Endothelial cell of umbilical vein (primary cell): ENCODE results near the gene BCAS3.

Source experiments
- CTCF ChIP-seq, 2 donors: IDR thresholded peaks; 1 replicate in 1 of 2; 2 replicates in 1 of 2; pipeline ENCODE4 v1.5.1; 2011; ENCODE audit warnings: low read length in 2 of 2, mild to moderate bottlenecking in 2 of 2, moderate library complexity in 2 of 2, control low read depth in 1 of 2, inconsistent platforms in 1 of 2, low read depth in 1 of 2; ENCODE audit not compliant: insufficient read depth in 1 of 2; ENCODE audit errors: extremely low read depth in 1 of 2
- EZH2 ChIP-seq: IDR thresholded peaks from 2 replicates; pipeline ENCODE4 v1.6.1; 2012; ENCODE audit warnings: borderline replicate concordance, low read depth, mild to moderate bottlenecking, moderate library complexity, low read length, inconsistent platforms; ENCODE audit not compliant: severe bottlenecking
- GATA2 ChIP-seq: IDR thresholded peaks from 2 replicates; pipeline ENCODE4 v1.7.0; 2011; ENCODE audit warnings: low read depth, mild to moderate bottlenecking, moderate library complexity, mixed read lengths, low read length; ENCODE audit not compliant: insufficient read length, insufficient read depth
- JUN ChIP-seq: IDR thresholded peaks from 2 replicates; pipeline ENCODE4 v1.6.1; 2011; ENCODE audit warnings: borderline replicate concordance, low read depth; ENCODE audit not compliant: insufficient read length, insufficient read depth
- MAX ChIP-seq: IDR thresholded peaks from 2 replicates; pipeline ENCODE4 v1.6.1; 2011; ENCODE audit not compliant: insufficient read depth, insufficient read length
- POLR2A ChIP-seq: IDR thresholded peaks from 2 replicates; pipeline ENCODE4 v1.6.1; 2012; ENCODE audit warnings: low read depth, mild to moderate bottlenecking, control low read depth, low read length
- POLR2AphosphoS5 ChIP-seq: IDR thresholded peaks from 2 replicates; pipeline ENCODE4 v1.6.1; 2012; ENCODE audit warnings: low read depth, mild to moderate bottlenecking, control low read depth, low read length, moderate library complexity; ENCODE audit not compliant: insufficient read depth

GRCh38 chr17:61414141-61414935 is 736.7 kb downstream of the BCAS3 start:
- TF ChIP-seq CTCF (IDR thresholded peaks at IDR 0.05; ENCODE audit: extremely low read depth in 1 of 2, insufficient read depth in 1 of 2, low read depth in 1 of 2, low read length in 2 of 2) (no peak), POLR2AphosphoS5 (no peak), POLR2A (no peak), EZH2 (no peak), JUN (no peak), GATA2 (no peak), MAX (no peak)
